ENCODE measurements around the gene JMJD1C. TPM values are rescaled to one million over a fixed set of nuclear protein-coding genes. Genes with fewer than 3 reads are reported as not detected.
A peak's percentile ranks its signal among the peaks of the same experiment; 100 is the strongest.
"Not testable (repeated sequence)": the region's sequence is repeated elsewhere in the genome, so short reads cannot be mapped to it uniquely, and the experiment has no call there.

JMJD1C gene
- total RNA-seq, 6 experiments from 2014 or later = 29.6 to 53.3 (median 38.2) TPM

GRCh38 chr10:63237396-63237795 lies 228.4 kb downstream of the JMJD1C start:
- DNase-seq = no peak

GRCh38 chr10:63236113-63236935 lies 229.5 kb downstream of the JMJD1C start:
- Histone ChIP-seq H3K27ac (peak overlapping the region; percentile 1 to 41 (median 34)), H3K4me3 (no peak overlapping the region), H3K27me3 (no peaks in the 10 kb centered on the region), H3K9me3 (no peaks in the 10 kb centered on the region), H3K36me3 (no peaks in the 10 kb centered on the region), H3K4me1 (peaks cover 0 to 29% (median 2%) of the 10 kb centered on the region in 4 donors)
- TF ChIP-seq POLR2A (IDR thresholded peaks at IDR 0.05) (no peak), CTCF (IDR thresholded peaks at IDR 0.05) (no peak)
- ATAC-seq (peak; percentile 92 to 95 (median 94)), DNase-seq (no peak)
- WGBS (ENCODE audit: insufficient coverage, low coverage, low lambda C conversion rate, missing lambda C conversion rate) = 71% methylated on average over 2 of the region's 2 CpGs
- intact Hi-C loops (cut with DNase I) = no loop called here

More at GRCh38 chr10:63237396-63237795, 228.4 kb downstream of the JMJD1C start:
- Histone ChIP-seq H3K27ac (peak overlapping the region in 1 of 3 donors; percentile 34), H3K4me1 (peaks cover 0 to 40% (median 2%) of the 10 kb centered on the region in 4 donors), H3K36me3 (no peaks in the 10 kb centered on the region), H3K9me3 (no peaks in the 10 kb centered on the region), H3K4me3 (no peak overlapping the region), H3K27me3 (no peaks in the 10 kb centered on the region)
- intact Hi-C loops (cut with DNase I) = no loop called here
- no peak for ATAC-seq
- TF ChIP-seq CTCF (IDR thresholded peaks at IDR 0.05) (no peak), POLR2A (IDR thresholded peaks at IDR 0.05) (no peak)
- 92% methylated on average over 3 of the region's 3 CpGs for WGBS (ENCODE audit: insufficient coverage, low coverage, low lambda C conversion rate, missing lambda C conversion rate)

GRCh38 chr10:63235136-63235535 lies 230.6 kb downstream of the JMJD1C start:
- H3K27ac ChIP-seq; H3K9me3 ChIP-seq; DNase-seq; H3K4me3 ChIP-seq; intact Hi-C loops (cut with DNase I); H3K36me3 ChIP-seq; H3K27me3 ChIP-seq; ATAC-seq: not testable (repeated sequence)
- WGBS (ENCODE audit: insufficient coverage, low coverage, low lambda C conversion rate, missing lambda C conversion rate) = 100% methylated on average over 7 of the region's 10 CpGs
- peaks cover 0 to 29% (median 2%) of the 10 kb centered on the region in 4 donors for H3K4me1 ChIP-seq

GRCh38 chr10:63229161-63229560 lies 236.6 kb downstream of the JMJD1C start:
- H3K4me1 ChIP-seq = peaks cover 0 to 16% (median 5%) of the 10 kb centered on the region in 4 donors
- H3K27me3 ChIP-seq = no peaks in the 10 kb centered on the region
- no peak overlapping the region for H3K4me3 ChIP-seq
- DNase-seq (no peak), ATAC-seq (no peak)
- intact Hi-C loops (cut with DNase I) = no loop called here
- H3K9me3 ChIP-seq = no peaks in the 10 kb centered on the region
- no peak overlapping the region for H3K27ac ChIP-seq
- H3K36me3 ChIP-seq = no peaks in the 10 kb centered on the region
- no peak for TF ChIP-seq POLR2A (IDR thresholded peaks at IDR 0.05)
- TF ChIP-seq CTCF (IDR thresholded peaks at IDR 0.05) = no peak
- WGBS (ENCODE audit: insufficient coverage, low coverage, low lambda C conversion rate, missing lambda C conversion rate) = 69% methylated on average over 4 of the region's 4 CpGs

- H3K27ac ChIP-seq = no peak overlapping the region
- H3K9me3 ChIP-seq = no peaks in the 10 kb centered on the region
- ATAC-seq (no peak), DNase-seq (no peak)
- H3K36me3 ChIP-seq = no peaks in the 10 kb centered on the region
- TF ChIP-seq CTCF (IDR thresholded peaks at IDR 0.05) (no peak), POLR2A (IDR thresholded peaks at IDR 0.05) (no peak)
- intact Hi-C loops (cut with DNase I) = no loop called here
- H3K4me3 ChIP-seq = no peak overlapping the region
- H3K4me1 ChIP-seq = peaks cover 0 to 16% (median 5%) of the 10 kb centered on the region in 4 donors
- H3K27me3 ChIP-seq = no peaks in the 10 kb centered on the region
Measured at GRCh38 chr10:63228237-63228636, 237.5 kb downstream of the JMJD1C start.
